HG03108 (cell line): ENCODE results near the gene STX17.
"Not testable (repeated sequence)": the region's sequence is repeated elsewhere in the genome, so short reads cannot be mapped to it uniquely, and the experiment has no call there.

Experiments used
- ATAC-seq: cut with Tn5 transposase; IDR thresholded peaks from one replicate; pipeline ENCODE4 v1.9.1; 2021; ENCODE audit warnings: moderate library complexity; ENCODE audit not compliant: unreplicated experiment

Gene STX17

GRCh38 chr9:99906403-99907207, at the start of gene STX17:
Gene STX17, plus strand, starts transcription at chr9:99906654. Its CDS starts 8,586 bp downstream, at chr9:99915240.
- peak; percentile 77 for ATAC-seq

DNA sequence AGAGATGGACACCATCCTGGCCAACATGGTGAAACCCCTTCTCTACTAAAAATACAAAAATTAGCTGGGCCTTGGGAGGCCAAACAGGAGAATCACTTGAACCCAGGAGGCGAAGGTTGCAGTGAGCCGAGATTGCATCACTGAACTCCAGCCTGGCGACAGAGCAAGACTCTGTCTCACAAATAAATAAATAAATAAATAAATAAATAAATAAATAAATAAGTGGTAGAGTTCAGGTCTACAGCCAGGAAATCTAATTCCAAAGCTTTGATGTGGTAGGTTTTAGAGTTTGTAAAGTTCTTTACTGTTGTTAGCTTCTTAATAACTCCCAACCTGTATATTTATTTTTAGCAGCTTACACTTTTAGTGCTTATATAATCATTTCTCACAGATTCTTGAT, 48.9 kb upstream of the STX17 start:
- not testable (repeated sequence) for ATAC-seq

DNA sequence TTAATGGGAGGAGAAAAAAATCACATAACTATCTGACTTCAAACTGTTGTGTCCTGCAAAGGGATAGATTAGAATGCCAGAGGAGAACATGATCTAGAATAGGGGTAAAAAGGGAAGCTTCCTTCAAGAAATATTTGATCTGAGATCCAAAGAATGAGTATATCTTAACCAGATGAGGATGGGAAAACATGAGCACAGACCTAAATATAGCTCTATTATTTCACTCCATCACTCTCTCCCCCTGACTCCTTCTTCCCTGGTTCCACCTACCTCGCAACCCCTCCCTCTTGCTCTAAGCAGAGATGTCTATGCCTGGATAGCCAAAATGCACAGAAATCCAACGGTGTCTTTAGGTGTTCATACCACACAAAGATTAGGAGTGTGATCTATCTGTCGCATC, 48.4 kb upstream of the STX17 start:
- no peak for ATAC-seq

DNA sequence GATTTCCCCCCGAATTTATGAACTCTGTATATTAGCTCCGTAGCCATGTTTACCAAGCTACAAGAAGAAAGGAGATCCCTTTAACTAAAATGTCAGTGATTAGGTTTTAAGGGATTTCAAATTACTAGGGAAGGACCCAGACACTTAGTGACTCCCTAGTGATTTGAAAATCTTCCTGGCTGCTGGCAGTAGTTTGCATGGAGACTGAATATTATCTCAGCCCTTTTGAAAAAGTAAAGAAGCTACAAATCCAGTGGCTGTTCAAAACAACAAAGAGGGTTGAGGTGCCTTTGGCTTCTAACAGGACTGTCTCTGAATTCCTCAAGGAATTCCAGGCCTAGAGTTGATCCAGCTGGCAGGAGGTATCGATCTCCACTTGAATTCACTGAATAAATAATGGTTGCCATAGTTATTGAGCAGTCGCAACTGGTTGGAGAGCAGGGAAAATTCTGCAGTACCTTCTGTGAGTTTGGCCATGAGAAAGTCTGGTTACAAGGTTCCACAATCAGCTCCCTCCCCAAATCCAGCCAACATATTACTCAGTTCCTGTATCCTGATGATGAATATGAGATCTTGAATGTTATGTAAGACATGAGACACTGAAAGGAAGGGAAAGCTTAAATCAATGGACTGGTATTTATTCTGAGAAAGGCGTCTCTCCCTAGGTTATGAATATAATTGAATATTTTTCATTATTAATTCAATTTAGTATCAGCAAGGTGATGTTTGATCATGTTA, 47.0 kb upstream of the STX17 start:
- no peak for ATAC-seq

GRCh38 chr9:99860266-99860665, 46.2 kb upstream of the STX17 start:
- no peak for ATAC-seq

DNA sequence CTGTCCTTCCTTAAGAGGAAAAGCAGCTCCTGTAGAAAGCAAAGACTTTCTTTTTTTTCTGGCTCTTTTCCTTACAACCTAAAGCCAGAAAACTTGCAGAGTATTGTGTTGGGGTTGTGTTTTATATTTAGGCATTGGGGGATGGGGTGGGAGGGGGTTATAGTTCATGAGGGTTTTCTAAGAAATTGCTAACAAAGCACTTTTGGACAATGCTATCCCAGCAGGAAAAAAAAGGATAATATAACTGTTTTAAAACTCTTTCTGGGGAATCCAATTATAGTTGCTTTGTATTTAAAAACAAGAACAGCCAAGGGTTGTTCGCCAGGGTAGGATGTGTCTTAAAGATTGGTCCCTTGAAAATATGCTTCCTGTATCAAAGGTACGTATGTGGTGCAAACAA, 42.5 kb upstream of the STX17 start:
- ATAC-seq, result no peak

DNA sequence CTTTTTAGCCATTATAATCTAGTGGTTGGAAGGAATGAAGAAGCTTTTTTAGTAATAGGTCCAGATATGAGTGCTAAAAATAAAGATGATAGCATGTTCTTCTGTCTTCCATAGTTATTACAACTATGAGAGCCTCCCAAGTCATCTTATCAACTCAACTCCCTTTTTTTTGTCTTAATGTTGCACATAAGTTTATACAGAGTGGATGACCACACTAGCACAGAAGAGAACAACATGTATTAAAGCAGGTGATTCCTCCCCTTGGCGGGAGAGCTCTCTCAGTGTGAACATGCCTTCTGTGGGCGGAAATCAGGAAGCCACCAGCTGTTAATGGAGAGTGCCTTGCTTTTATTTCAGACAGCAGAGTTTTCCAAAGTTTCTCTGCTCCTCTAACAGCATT, 40.1 kb upstream of the STX17 start:
- ATAC-seq, result no peak

GRCh38 chr9:99867536-99867935, 38.9 kb upstream of the STX17 start:
- ATAC-seq, result no peak

DNA sequence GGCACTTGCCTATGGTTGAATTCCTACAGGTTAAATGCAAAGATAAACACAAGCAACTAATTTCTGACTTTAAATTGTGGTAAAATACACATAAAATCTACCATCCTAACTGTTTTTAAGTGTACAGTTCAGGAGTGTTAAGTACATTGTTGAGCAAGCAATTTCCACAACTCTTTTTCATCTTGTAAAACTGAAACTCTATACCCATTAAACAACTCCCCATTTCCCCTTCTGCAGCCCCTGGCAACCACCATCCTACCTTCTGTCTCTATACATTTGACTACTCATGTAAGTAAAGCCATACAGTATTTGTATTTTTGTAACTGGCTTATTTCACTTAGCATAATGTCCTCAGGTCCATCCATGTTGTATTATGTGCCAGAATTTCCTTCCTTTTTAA, 38.5 kb upstream of the STX17 start:
- ATAC-seq, result peak; percentile 54

- peak; percentile 81 for ATAC-seq
Observed at GRCh38 chr9:99868845-99869244, 37.6 kb upstream of the STX17 start.

DNA sequence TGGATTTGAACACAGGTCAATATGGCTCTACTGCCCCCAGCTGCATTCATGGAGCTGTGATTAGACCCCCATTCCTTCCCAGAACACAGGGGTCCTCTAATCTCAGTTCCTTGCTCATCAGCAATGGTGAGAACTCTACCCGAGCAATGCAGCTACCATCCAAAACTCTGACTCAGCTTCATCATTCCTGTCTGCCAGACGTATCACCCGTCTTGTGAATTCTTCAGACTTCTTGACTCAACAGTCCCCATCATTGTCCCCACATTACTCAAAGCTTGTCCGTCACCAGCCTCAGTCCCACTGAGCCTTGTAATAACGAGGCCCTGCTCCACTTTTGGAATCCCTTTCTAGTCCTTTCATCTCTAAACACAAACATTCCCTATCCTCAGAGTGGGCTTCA, 36.3 kb upstream of the STX17 start:
- ATAC-seq, result no peak

DNA sequence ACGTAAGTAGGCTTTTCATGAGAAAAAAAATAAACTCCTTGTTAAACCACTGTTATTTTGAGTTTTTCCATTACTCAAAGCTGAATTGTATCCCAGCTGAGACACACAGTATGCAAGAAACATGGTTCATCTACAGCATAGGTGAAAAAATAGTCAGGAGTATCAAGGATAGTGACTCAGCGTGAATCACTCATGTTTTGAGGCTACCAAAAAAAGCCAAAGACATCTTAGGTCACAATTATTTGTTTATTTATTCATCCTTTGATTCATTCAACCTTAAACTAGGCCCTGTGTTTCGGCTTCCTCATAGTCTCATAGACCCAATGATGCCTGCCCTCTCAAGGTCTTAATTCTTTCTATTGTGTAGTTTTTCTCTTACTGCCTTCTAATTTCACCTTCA, 32.9 kb upstream of the STX17 start:
- ATAC-seq, result no peak

DNA sequence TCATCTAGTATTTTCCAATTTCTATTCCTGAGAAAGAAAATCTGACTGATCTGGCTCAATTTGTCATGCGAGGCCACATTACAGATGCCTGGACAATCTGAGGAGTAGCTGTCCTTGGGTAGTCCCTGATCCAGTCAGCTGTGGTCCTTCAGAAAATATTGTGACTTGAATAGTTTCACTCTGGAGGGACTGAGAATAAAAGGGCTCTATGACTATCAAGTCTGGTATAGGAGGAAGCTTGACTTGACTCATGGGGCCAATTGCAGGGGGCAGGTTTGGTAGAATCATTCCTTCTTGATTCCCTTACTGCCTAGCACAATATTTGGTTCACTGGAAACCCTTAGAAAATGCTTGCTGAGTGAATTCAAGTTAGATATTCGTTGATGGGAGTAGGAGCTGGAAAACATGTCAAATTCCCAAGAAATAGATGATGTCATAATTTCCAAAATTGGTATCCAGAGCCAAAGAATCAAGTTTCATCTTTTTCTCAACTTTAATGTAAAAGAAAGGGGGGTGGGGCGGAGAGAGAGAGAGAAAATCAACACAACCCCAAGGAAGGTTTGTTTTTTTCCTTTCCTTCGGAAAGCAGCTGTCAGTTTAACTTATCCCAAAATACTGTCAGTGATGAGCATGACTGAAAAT, 32.4 kb upstream of the STX17 start:
- no peak for ATAC-seq

GRCh38 chr9:99876190-99876589, 30.3 kb upstream of the STX17 start:
- no peak for ATAC-seq

DNA sequence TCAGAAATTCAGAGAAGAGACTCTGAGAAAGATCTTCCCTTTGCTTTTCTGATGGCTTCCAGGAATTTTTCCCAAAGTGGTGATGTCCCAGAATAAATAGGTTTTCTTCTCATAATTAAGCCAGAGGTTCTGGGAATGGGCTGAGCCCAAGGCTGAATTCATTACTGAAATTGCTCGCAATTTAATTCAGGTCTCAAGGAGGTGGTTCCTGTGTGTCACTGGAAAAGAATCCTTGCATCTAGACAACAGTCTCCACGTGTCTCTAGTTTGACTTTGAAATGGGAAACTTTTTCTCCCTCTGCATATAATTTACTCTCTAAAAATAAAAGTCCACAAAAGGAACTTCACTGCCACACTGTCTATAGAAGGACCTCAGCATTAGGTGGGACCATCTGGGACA, 27.8 kb upstream of the STX17 start:
- no peak for ATAC-seq

- ATAC-seq, result no peak
Observed at GRCh38 chr9:99881769-99882168, 24.7 kb upstream of the STX17 start.

GRCh38 chr9:99885747-99886146, 20.7 kb upstream of the STX17 start:
- no peak for ATAC-seq

- ATAC-seq, result no peak
Observed at GRCh38 chr9:99889120-99889519, 17.3 kb upstream of the STX17 start.

GRCh38 chr9:99894826-99895225, 11.6 kb upstream of the STX17 start:
- ATAC-seq, result no peak

- ATAC-seq, result no peak
Observed at GRCh38 chr9:99895510-99895909, 10.9 kb upstream of the STX17 start.

DNA sequence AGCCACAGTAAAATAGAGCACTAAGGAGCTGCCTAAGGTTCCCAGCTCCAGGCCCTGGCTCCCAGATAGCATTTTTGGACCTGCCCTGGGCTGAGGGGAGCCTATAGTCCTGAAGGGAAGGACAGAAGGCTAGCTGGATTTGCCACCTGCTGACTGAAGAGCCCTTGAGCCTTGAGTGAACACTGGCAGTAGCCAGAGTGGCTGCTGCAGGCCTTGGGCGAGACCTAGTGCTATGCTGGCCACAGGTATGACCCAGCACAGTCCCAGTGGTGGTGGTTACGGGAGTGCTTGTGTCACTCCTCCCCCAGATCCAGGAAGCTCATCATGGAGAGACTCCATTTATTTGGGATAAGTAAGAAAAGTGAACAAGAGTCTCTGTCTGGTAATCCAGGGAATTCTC, 10.3 kb upstream of the STX17 start:
- ATAC-seq, result no peak

GRCh38 chr9:99903393-99903792, 3.1 kb upstream of the STX17 start:
- no peak for ATAC-seq
